OCI-LY1 (cell line): Measurements from ENCODE around the gene SCN1B.

Experiments
- H2AFZ ChIP-seq: fragments of 200-600 bp; sonication (generic), shearing (Covaris generic); 2 replicates; pipeline ENCODE4 v1.6.0; 2014; ENCODE audit warnings: antibody characterized with exemption, mild to moderate bottlenecking, low read length
- H3F3A ChIP-seq: fragments of 200-600 bp; sonication (generic), shearing (Covaris generic); 2 replicates; pipeline ENCODE4 v1.6.0; 2014; ENCODE audit warnings: mild to moderate bottlenecking, antibody characterized with exemption, low read length, moderate library complexity; ENCODE audit not compliant: insufficient read depth
- H3K27ac ChIP-seq: fragments of 200-600 bp; sonication (generic); 2 replicates; pipeline ENCODE4 v1.5.1; 2014; ENCODE audit warnings: low read length, mixed run types, mild to moderate bottlenecking, low read depth; ENCODE audit not compliant: poor library complexity, severe bottlenecking
- H3K27me3 ChIP-seq: fragments of 200-600 bp; sonication (generic); 2 replicates; pipeline ENCODE4 v1.6.0; 2014; ENCODE audit warnings: antibody characterized with exemption, mild to moderate bottlenecking, low read length, moderate library complexity; ENCODE audit not compliant: insufficient read depth
- H3K36me3 ChIP-seq: fragments of 200-600 bp; sonication (generic); 2 replicates; pipeline ENCODE4 v1.6.1; 2014; ENCODE audit warnings: mild to moderate bottlenecking, antibody characterized with exemption, low read length, moderate library complexity, mixed read lengths; ENCODE audit not compliant: insufficient read depth
- H3K4me1 ChIP-seq: fragments of 200-600 bp; sonication (generic); 2 replicates; pipeline ENCODE4 v1.5.1; 2014; ENCODE audit warnings: mild to moderate bottlenecking, low read length, moderate library complexity; ENCODE audit not compliant: insufficient read depth, severe bottlenecking
- H3K4me2 ChIP-seq: fragments of 200-600 bp; sonication (generic), shearing (Covaris generic); 2 replicates; pipeline ENCODE4 v1.6.1; 2014; ENCODE audit warnings: low read length
- H3K4me3 ChIP-seq: fragments of 200-600 bp; sonication (generic); 2 replicates; pipeline ENCODE4 v1.5.1; 2014; ENCODE audit warnings: low read length, low read depth, mild to moderate bottlenecking, mixed read lengths; ENCODE audit not compliant: poor library complexity, severe bottlenecking
- H3K79me2 ChIP-seq: fragments of 200-600 bp; shearing (Covaris generic); 2 replicates; pipeline ENCODE4 v1.6.1; 2016; ENCODE audit warnings: mixed run types, low read length, mixed read lengths; ENCODE audit not compliant: insufficient read depth
- H3K9ac ChIP-seq: fragments of 200-600 bp; sonication (generic), shearing (Covaris generic); 2 replicates; pipeline ENCODE4 v1.6.1; 2014; ENCODE audit warnings: mild to moderate bottlenecking, low read length, mixed read lengths
- H3K9me2 ChIP-seq: fragments of 200-600 bp; sonication (generic), shearing (Covaris generic); 2 replicates; pipeline ENCODE4 v1.6.1; 2014; ENCODE audit warnings: low read depth, mild to moderate bottlenecking, low read length, mixed read lengths
- H3K9me3 ChIP-seq: fragments of 200-600 bp; shearing (Covaris generic); 2 replicates; pipeline ENCODE4 v1.6.1; 2014; ENCODE audit warnings: low read length, mixed read lengths
- H4K20me1 ChIP-seq: fragments of 200-600 bp; sonication (generic), shearing (Covaris generic); 2 replicates; pipeline ENCODE4 v1.6.0; 2016; ENCODE audit warnings: mild to moderate bottlenecking, low read length; ENCODE audit not compliant: insufficient read depth
- CTCF ChIP-seq: fragments of 200-600 bp; sonication (generic), shearing (Covaris generic); IDR thresholded peaks from 2 replicates; pipeline ENCODE4 v1.5.1; 2017; ENCODE audit warnings: mild to moderate bottlenecking, antibody characterized with exemption, low read length, moderate library complexity, mixed read lengths
- EZH2 ChIP-seq: fragments of 200-600 bp; sonication (generic), shearing (Covaris generic); IDR thresholded peaks from 2 replicates; pipeline ENCODE4 v1.8.0; 2017; ENCODE audit warnings: borderline replicate concordance, mixed run types, mild to moderate bottlenecking, antibody characterized with exemption, low read length, moderate library complexity, mixed read lengths

The SCN1B gene

GRCh38 chr19:35030257-35031071, at the start of gene SCN1B:
Gene SCN1B, plus strand, starts transcription at chr19:35030470. Its CDS starts 351 bp downstream, at chr19:35030821.
- TF ChIP-seq CTCF: no peak
- TF ChIP-seq EZH2: no peak
- Histone ChIP-seq H4K20me1 (no peaks in the 10 kb centered on the region), H3K9me2 (no peaks in the 10 kb centered on the region), H2AFZ (no peak within 1 kb of the TSS), H3K9ac (no peak within 1 kb of the TSS), H3K27ac (no peak within 1 kb of the TSS), H3K36me3 (peaks cover 28% of the 10 kb centered on the region), H3K27me3 (peaks cover 11% of the 10 kb centered on the region), H3K9me3 (no peaks in the 10 kb centered on the region), H3F3A (no peaks in the 10 kb centered on the region), H3K4me2 (no peak within 1 kb of the TSS), H3K79me2 (no peaks in the 10 kb centered on the region), H3K4me3 (no peak within 1 kb of the TSS), H3K4me1 (no peaks in the 10 kb centered on the region)

GRCh38 chr19:34982275-34982674, 48.0 kb upstream of the SCN1B start:
- H3K79me2 ChIP-seq: no peaks in the 10 kb centered on the region
- H4K20me1 ChIP-seq: no peaks in the 10 kb centered on the region
- no peak overlapping the region for H2AFZ ChIP-seq
- H3F3A ChIP-seq: no peaks in the 10 kb centered on the region
- no peaks in the 10 kb centered on the region for H3K9me2 ChIP-seq
- no peak for TF ChIP-seq EZH2
- no peak for TF ChIP-seq CTCF
- no peaks in the 10 kb centered on the region for H3K9me3 ChIP-seq
- no peak overlapping the region for H3K27ac ChIP-seq
- no peaks in the 10 kb centered on the region for H3K36me3 ChIP-seq
- no peak overlapping the region for H3K9ac ChIP-seq
- no peak overlapping the region for H3K4me2 ChIP-seq
- H3K27me3 ChIP-seq: peaks cover 4% of the 10 kb centered on the region; the same call in 1 of the 2 replicates
- H3K4me3 ChIP-seq: no peak overlapping the region
- H3K4me1 ChIP-seq: no peaks in the 10 kb centered on the region

- H3K9ac ChIP-seq: no peak overlapping the region
- no peaks in the 10 kb centered on the region for H3K9me3 ChIP-seq
- no peak overlapping the region for H3K4me2 ChIP-seq
- no peaks in the 10 kb centered on the region for H3K79me2 ChIP-seq
- H2AFZ ChIP-seq: no peak overlapping the region
- no peak overlapping the region for H3K27ac ChIP-seq
- peaks cover 4% of the 10 kb centered on the region; the same call in 1 of the 2 replicates for H3K27me3 ChIP-seq
- H3K4me1 ChIP-seq: no peaks in the 10 kb centered on the region
- H3F3A ChIP-seq: no peaks in the 10 kb centered on the region
- H3K36me3 ChIP-seq: no peaks in the 10 kb centered on the region
- no peaks in the 10 kb centered on the region for H3K9me2 ChIP-seq
- TF ChIP-seq CTCF: no peak
- TF ChIP-seq EZH2: no peak
- H4K20me1 ChIP-seq: no peaks in the 10 kb centered on the region
- H3K4me3 ChIP-seq: no peak overlapping the region
These were observed 46.5 kb upstream of the SCN1B start for GRCh38 chr19:34983786-34984185.
